NCI-H187 (cell line): ENCODE data around the gene GAPDH.
"Not testable (repeated sequence)": the region's sequence is repeated elsewhere in the genome, so short reads cannot be mapped to it uniquely, and the experiment has no call there.

Experiments
- DNase-seq, 2 experiments: peaks; one replicate each; lab custom pipeline; 2025; lab: John Stamatoyannopoulos, UW

The GAPDH gene

DNA sequence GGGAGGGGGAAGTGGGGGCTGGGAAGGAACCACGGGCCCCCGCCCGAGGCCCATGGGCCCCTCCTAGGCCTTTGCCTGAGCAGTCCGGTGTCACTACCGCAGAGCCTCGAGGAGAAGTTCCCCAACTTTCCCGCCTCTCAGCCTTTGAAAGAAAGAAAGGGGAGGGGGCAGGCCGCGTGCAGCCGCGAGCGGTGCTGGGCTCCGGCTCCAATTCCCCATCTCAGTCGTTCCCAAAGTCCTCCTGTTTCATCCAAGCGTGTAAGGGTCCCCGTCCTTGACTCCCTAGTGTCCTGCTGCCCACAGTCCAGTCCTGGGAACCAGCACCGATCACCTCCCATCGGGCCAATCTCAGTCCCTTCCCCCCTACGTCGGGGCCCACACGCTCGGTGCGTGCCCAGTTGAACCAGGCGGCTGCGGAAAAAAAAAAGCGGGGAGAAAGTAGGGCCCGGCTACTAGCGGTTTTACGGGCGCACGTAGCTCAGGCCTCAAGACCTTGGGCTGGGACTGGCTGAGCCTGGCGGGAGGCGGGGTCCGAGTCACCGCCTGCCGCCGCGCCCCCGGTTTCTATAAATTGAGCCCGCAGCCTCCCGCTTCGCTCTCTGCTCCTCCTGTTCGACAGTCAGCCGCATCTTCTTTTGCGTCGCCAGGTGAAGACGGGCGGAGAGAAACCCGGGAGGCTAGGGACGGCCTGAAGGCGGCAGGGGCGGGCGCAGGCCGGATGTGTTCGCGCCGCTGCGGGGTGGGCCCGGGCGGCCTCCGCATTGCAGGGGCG lies at the start of gene GAPDH:
Gene GAPDH, plus strand, starts transcription at position 595 of the 772 bp plus-strand sequence. CDS start 316 bp downstream, outside the sequence.
- DNase-seq = peak; percentile 97

DNA sequence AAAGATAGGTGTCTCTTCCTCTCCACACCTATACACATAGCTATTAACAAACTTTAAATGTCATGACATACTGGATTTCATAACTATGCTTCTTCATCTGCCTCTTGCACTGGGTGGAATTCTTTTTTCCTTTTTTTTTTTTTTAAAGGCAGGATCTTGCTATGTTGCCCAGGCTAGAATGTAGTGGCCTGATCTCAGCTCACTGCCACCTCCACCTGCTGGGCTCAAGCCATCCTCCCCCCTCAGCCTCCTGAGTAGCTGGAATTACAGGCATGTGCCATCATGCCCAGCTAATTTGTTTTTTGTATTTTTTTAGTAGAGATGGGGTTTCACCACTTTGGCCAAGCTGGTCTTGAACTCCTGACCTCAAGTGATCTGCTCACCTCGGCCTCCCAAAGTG lies 46.1 kb upstream of the GAPDH start:
- no peak for DNase-seq

DNA sequence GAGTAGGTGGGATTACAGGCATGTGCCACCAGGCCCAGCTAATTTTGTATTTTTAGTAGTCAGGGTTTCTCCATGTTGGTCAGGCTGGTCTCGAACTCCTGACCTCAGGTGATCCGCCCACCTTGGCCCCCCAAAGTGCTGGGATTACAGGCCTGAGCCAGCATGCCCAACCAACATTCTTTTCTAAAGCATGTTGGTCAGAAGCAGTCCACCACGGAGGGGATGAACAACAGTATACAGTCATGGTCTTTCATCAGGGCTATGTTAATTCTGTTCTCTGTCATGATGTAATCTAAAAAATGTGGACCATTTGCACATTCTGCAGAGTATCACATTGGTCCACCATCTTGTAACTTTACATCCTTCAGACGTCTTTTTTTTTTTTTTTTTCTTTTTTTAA lies 44.9 kb upstream of the GAPDH start:
- no peak for DNase-seq

DNA sequence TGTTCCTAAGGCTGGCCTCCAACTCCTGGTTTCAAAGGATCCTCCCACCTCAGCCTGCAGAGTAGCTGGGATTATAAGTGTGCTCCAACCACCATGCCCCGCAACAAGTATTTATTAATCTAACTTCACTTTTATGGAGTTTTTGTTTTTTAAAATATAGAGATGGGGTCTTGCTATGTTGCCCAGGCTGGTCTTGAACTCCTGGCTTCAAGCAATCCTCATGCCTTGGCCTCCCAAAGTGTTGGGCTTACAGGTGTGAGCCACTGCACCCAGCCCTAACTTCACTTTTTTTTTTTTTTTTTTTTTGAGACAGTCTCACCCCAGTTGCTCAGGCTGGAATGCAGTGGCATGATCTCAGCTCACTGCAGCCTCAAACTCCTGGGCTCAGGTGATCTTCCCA lies 43.6 kb upstream of the GAPDH start:
- DNase-seq = not testable (repeated sequence)

DNA sequence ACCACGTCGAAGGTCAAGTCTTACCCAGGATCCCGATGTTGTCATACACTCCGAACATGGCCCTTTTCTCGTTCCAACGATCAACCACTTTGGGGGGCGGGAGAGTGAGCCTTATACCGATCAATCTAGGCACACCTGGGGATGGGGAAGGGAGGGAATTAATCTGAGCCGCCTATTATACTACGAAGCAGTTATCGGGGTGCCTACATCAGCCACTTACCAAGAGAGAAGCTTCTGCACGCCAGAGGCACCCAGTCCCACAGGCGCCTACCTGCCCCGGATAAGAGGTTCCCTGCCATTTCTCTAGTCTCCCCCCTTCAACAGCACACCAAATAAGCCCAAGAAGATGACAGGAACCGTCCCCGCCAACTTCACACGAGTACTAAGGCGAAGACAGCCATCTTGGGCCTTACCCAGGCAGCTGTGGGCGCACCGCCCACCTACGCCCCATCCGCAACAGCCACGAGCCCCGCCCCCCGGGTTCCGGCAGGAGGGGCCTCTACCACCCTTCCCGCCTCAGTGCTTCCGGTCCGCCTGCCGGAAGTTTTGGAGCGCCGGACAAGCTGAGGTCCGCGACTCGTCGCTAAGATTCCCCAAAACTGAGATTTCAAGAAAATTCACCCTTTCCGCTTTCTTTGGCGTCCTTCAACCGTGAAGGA lies 41.4 kb upstream of the GAPDH start, which contains the start of gene MRPL51:
Gene MRPL51, minus strand, starts transcription at position 425 of the 659 bp plus-strand sequence. Its CDS starts 126 bp downstream, at position 299.
- DNase-seq = peak; percentile 92 to 97

DNA sequence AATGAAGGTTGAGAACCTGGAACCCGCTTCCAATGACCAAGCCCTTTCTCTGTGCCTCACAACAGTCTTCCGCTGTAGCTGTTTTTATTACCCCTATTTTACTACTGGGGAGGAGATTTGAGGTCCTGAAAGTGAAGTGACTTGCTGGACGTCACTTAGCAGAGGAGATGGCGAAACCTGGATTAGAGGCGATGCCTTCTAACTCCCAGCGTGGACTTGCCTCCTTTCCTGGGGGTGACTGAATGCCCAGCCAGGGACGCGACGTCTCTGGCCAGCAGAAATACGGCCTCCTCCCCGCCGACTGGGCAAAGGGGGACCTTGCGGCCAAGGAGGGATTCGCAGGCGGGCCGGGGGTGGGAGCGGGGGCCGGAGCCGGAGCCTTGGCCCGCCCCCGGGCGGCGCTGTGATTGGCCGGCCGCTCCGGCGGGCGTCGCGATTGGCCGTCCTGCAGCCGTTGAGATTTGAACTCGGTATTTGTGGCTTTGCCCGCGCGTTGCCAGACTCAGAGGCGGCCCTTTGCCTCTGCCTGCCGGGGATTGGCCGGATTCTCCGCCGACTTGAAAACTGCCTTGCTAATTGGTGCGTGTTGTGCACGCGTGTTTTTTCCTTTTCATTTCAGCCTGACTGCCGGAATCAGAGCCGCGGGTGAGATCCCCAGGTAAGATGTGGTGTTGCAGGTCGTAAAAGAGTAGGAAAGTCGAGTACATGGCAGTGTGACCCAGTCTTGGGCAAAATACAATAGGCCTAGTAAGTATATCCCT lies 40.6 kb upstream of the GAPDH start, which contains the start of gene NCAPD2:
Gene NCAPD2, plus strand, starts transcription at position 606 of the 761 bp plus-strand sequence. CDS start 997 bp downstream, outside the sequence.
- peak; percentile 88 for DNase-seq

DNA sequence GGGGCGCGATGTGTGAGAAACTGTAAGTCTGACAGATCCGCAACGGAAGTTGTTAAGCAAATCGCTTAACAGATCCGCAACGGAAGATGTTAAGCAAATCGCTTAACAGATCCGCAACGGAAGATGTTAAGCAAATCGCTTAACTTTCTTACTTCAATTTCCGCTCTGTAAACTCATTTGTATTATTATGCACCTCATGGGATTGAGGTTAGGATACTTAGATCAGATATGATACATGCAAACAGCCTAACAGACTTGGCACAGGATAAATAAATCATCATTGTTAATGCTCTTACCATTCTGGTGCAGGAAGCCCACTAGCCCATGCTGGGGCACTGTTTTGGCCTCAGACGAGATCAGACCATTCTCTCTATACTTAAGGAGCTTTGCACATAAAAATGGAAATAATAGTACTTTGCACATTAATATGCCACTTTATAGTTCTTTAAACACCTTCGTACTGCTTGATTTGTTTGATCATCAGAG lies 40.0 kb upstream of the GAPDH start:
- no peak for DNase-seq

DNA sequence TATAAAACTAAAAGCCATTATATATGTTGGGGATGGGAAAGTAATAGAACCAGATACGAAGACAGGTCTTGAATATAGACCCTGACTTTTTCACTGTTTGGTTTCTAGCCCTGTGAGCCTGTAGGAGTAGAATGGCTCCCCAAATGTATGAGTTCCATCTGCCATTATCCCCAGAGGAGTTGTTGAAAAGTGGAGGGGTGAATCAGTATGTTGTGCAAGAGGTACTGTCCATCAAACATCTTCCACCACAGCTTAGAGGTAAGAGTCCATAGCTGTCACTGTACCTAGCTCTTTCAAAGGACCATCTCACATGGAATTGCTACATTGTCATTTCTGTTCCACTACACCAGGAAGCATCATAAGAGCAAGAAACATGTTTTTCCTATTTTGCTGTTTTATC lies 39.3 kb upstream of the GAPDH start:
- DNase-seq = no peak

DNA sequence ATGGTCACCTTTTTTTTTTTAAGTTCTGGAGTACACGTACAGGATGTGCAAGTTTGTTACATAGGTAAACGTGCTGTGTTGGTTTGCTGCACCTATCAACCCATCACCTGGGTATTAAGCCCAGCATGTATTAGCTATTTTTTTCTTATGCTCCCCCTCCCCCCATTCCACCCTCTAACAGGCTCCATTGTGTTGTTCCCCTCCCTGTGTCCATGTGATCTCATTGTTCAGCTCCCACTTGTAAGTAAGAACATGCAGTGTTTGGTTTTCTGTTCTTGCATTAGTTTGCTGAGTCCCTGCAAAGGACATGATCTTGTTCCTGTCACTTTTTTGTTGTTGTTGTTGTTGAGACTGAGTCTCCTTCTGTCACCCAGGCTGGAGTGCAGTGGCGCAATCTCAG lies 37.0 kb upstream of the GAPDH start:
- not testable (repeated sequence) for DNase-seq

DNA sequence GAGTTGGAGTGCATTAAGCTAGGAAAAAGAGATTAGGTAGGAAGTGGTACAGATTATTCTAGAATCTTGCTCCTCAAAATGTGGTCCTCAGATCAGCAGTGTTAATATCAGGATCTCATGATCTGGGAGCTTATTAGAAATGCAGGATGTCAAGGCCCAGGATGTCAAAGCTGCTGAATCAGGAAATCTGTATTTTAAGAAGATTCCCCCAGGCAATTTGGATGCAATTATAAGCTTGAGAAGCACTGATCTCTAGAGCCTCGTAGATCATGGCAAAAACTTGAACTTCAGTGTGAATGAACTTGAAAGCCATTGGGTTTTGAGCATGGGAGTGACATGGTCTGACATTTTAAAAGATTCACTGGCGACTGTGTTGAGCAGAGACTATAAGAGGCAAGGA lies 33.9 kb upstream of the GAPDH start:
- no peak for DNase-seq

DNA sequence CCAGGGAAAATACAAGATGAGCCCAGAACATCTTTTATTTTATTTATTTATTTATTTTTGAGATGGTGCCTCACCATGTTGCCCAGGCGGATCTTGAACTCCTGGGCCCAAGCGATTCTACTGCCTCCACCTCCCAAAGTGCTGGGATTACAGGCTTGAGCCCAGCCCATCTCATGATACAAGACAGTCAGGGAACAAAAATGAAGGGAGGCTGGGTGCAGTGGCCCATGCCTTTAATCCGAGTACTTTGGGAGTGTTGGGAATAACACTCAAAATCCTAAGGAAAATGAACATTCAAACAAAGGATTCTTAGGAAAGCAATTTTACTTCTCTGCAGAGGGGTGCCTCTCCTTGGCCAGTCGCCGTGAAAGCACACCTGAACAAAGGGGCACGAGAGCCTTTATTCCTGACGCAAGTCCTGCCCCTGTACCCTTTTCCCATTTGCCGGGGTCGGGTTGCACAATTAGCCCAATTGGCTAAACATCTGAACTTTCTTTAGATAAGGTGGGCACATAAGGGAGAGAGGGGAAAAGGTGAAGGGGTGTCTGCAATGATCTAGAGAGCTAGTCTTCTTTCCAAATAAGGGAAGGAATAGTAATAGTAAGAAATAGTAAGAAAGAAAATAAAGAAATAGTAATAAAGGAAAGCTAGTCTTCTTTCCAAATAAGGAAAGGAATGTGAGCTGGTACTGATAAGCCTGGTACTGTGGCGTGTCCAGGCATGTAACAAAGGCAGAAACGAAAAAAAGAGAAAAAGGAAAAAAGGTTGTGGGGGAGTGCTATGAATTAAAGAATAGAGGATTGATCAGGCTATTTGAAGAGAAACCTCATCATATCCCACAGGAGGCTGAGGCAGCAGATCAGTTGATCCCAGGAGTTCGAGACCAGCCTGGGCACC lies 27.0 kb upstream of the GAPDH start:
- DNase-seq = no peak

DNA sequence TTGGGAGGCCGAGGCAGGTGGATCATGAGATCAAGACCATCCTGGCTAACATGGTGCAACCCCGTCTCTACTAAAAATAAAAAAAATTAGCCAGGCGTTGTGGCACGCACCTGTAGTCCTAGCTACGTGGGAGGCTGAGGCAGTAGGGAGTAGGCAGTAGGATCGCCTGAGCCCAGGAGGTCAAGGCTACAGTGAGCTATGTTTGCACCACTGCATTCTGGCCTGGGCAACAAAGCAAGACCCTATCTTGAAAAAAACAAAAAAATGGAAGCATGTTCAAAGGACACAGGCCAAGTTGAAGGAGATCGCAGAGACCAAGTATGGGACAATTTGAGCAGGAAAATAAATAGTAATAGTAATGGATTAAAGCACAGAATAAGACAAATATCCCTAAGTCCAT lies 26.2 kb upstream of the GAPDH start:
- no peak for DNase-seq

DNA sequence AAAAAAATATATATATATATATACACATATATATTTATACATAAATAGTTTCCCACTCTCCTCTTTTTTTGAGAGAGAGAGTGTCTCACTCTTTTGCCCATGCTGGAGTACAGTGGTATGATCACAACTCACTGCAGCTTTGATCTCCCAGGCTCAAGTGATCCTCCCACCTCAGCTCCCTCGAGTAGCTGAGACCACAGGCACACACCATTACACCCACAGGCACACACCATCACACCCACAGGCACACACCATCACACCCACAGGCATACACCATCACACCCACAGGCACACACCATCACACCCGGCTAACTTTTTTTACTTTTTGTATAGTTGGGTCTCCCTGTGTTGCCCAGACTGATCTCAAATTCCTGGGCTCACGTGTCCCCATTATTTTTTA lies 14.1 kb upstream of the GAPDH start:
- no peak for DNase-seq

DNA sequence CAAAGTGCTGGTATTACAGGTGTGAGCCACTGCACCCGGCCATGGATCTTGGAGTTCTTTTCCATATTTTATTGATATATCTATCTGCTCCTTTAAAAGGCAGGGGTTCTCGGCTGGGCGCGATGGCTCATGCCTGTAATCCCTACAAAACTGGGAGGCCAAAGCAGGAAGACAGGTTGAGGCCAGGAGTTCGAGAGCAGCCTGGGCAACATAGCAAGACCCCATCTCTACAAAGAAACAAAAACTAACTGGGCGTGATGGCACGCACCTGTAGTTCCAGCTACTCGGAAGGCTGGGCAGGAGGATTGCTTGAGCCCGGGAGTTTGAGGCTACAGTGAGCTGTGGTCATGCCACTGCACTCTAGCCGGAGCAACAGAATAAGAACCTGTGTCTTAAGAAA lies 12.1 kb upstream of the GAPDH start:
- no peak for DNase-seq

DNA sequence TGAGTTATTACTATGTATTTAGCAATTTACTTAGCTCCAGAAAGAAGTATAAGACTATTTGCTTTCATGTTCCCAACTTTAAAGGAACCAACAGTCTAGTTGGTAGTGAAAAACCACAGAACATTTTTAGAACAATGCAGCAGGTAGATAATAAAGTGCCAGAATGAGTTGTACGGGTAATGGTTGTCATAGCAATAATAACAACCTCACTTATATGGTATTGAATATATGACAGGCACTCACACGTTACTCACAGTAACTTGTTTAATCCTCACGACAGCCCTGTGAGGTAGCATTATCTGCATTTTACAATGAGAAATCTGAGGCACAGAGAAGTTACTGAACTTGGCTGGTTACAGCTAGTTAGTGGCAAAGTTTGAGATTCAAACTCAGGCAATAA lies 10.6 kb upstream of the GAPDH start:
- DNase-seq = no peak

DNA sequence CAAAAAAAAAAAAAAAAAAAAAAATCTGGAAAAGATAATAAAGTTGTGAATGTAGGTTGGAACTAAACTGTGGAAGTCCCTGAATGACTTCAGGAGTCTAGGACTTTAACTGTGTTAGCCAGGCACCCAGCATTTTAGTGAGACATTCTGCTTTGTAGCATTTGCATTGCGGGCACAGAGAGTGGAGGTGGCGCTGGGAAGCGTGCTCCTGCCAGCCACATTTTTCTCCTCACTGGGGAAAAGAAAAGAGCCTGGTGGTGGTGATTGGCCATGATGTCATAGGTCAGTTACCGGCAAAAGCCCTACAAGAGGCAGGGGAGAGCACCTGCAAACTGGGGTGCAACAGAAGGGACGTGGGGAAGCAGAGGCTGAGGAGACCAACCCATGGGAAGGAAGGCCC lies 9.7 kb upstream of the GAPDH start:
- DNase-seq = no peak

DNA sequence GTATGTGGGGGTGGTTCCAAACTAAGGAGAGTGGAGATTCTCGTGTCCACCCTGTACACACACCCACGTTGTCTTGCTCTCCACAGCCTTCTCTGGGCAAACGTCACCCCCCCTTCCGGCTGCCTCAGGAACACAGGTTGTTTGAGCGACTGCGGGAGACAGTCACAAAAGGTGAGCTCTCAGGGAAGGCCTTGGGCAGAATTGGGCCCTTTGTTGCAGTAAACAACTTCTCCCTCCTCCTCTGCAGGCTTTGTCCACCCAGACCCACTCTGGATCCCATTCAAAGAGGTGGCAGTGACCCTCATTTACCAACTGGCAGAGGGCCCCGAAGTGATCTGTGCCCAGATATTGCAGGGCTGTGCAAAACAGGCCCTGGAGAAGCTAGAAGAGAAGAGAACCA lies 8.1 kb upstream of the GAPDH start:
- no peak for DNase-seq

DNA sequence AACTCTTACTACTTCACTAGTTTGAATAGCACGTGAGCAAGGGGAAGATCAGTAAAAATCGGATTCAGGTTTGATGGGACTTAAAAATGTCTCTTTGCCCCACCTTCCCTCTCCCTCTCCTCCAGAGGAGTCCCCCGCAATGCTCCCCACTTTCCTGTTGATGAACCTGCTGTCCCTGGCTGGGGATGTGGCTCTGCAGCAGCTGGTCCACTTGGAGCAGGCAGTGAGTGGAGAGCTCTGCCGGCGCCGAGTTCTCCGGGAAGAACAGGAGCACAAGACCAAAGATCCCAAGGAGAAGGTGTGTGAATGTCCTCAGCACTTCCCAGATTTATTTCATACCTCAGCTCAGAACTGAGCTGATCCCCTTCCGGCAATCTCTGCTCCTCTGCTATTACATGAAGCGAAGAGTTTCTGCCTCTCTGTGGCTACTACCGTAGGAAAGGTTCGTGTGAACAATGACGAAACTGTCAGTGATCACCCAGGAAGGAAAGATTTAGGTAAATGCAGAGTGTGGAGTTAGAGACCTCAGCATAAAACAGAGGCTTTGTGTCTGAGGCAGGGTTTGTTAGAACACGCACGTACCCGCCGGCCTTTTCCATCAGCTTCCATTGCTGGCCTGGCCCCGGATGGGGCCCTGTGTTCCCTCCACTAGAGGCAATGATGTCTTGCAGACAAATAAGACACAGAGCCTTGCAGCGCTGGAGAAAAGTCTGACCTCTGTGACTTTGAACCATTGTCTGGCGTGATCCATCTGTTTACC lies 7.4 kb upstream of the GAPDH start:
- DNase-seq = no peak

DNA sequence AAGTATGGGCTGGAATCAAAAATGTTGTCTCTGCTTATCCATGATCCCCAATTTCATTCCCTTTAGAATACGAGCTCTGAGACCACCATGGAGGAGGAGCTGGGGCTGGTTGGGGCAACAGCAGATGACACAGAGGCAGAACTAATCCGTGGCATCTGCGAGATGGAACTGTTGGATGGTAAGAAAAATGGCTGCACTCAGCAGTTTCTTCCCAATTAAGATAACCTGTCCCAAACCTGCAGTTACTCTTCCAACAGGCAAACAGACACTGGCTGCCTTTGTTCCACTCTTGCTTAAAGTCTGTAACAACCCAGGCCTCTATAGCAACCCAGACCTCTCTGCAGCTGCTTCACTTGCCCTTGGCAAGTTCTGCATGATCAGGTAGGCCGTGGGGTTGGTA lies 6.6 kb upstream of the GAPDH start:
- no peak for DNase-seq

DNA sequence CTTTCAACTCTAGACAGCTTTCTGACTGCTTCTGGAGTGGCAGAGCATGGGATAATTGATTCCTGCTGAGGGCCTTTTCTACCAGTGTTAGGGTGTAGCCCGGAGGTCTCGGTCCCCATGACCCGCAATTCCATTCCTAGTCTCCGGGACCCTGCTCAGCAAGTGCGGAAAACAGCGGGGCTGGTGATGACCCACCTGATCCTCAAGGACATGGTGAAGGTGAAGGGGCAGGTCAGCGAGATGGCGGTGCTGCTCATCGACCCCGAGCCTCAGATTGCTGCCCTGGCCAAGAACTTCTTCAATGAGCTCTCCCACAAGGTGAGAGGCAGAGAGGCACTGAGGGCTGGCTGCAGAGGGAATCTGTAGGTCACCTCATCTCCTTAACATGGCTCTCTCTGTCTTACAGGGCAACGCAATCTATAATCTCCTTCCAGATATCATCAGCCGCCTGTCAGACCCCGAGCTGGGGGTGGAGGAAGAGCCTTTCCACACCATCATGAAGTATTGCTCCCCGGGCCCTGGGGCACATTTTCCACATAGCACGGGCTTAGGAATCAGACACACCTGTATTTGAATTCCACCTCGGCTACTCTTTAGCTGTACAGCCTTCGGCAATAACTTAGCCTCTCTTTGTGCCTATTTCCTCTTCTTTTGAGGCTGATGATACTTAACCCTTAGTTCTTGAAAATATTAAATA lies 5.6 kb upstream of the GAPDH start:
- no peak for DNase-seq
